Frontal cortex (tissue), 4 donors: ENCODE results near the gene ZSCAN5C. TPM values are rescaled to one million over a fixed set of nuclear protein-coding genes. Genes with fewer than 3 reads are reported as not detected.

Experiments used
- DNase-seq, 2 donors: peaks; one replicate each; pipeline ENCODE4 v3.0.0; 2012; ENCODE audit warnings: low spot score in 2 of 2
- FAIRE-seq: peaks from 2 replicates; lab custom pipeline; 2012; peaks lifted over from hg19 to GRCh38; lab: Jason Lieb, UNC
- total RNA-seq: library from RNA; depleted of rRNA; stranded (reverse); fragments of >200 nt; gene quantifications from one replicate; pipeline ENCODE4 v1.2.3, GENCODE V29; 2014
- donor health status: control.
- donor health status: control.
- donor health status: control.

ZSCAN5C gene
- total RNA-seq, 1 donor from 2014 or later: not detected

DNA sequence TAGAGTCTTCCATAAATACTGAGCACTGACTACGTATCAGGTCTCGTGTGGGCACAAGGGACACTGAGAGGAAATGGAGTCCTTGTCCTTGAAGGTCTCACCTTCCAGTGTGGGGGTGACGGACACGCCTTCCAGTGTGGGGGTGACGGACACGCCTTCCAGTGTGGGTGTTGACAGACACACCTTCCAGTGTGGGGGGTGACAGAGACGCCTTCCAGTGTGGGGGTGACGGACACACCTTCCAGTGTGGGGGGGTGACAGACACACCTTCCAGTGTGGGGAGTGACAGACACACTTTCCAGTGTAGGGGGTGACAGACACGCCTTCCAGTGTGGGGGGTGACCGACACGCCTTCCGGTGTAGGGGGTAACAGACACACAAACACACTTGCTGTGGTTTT is 56.2 kb downstream of the ZSCAN5C start:
- no peak for DNase-seq
- FAIRE-seq: no peak

Other genes starting within 250 kb of the ZSCAN5C start
- not detected for gene NLRP5, start 215.5 kb upstream of the ZSCAN5C start, total RNA-seq
- 15.1 TPM for gene ZNF787, start 81.0 kb upstream of the ZSCAN5C start, total RNA-seq
- gene ZNF444, start 61.0 kb upstream of the ZSCAN5C start, total RNA-seq: 10.2 TPM
- gene GALP, start 26.3 kb upstream of the ZSCAN5C start, total RNA-seq: 0.41 TPM
- gene ZSCAN5B, start 4.5 kb upstream of the ZSCAN5C start, total RNA-seq: not detected
- gene EDDM13, start 70.5 kb downstream of the ZSCAN5C start, total RNA-seq: not detected
- gene ZSCAN5A, start 112.6 kb downstream of the ZSCAN5C start, total RNA-seq: 4.1 TPM
- gene ZNF582, start 191.3 kb downstream of the ZSCAN5C start, total RNA-seq: 4.5 TPM
- 55.4 TPM for gene ZNF583, start 202.1 kb downstream of the ZSCAN5C start, total RNA-seq